Activated CD8-positive, alpha-beta T cell treated with anti-CD3 and anti-CD28 coated beads, Interleukin-2, amount 10 ng/mL, durations not matched to agents 7 days and 5 days (primary cell): ENCODE results near the gene B4GALT6. TPM values are rescaled to one million over a fixed set of nuclear protein-coding genes. Genes with fewer than 3 reads are reported as not detected.

Experiments used
- ATAC-seq: fragments of 150-1000 bp; cut with Tn5 transposase; one replicate; pipeline ENCODE4 v1.10.0; 2021; ENCODE audit warnings: moderate library complexity
- CTCF ChIA-PET: fragments of 350-600 bp; sonication (Branson Sonifier 250); formaldehyde crosslinking; loops from one replicate; lab custom pipeline; 2021; ENCODE audit warnings: antibody characterized with exemption; lab: Charles Lee
- POLR2A ChIA-PET: fragments of 350-600 bp; sonication (Branson Sonifier 250); formaldehyde crosslinking; loops from one replicate; lab custom pipeline; 2021; ENCODE audit warnings: antibody characterized with exemption; lab: Charles Lee
- DNase-seq: peaks from one replicate; pipeline ENCODE4 v3.0.0-alpha.2; 2020
- H3K27ac Mint-ChIP-seq: one replicate; pipeline ENCODE4 v1.8.0; 2021; ENCODE audit warnings: mild to moderate bottlenecking, mixed read lengths
- H3K27me3 Mint-ChIP-seq: one replicate; pipeline ENCODE4 v1.8.0; 2021; ENCODE audit warnings: low read depth, mixed read lengths
- H3K36me3 Mint-ChIP-seq: one replicate; pipeline ENCODE4 v1.8.0; 2021; ENCODE audit warnings: low read depth, mixed read lengths
- H3K4me1 Mint-ChIP-seq: one replicate; pipeline ENCODE4 v1.8.0; 2021; ENCODE audit warnings: low read depth, mixed read lengths
- H3K4me3 Mint-ChIP-seq: one replicate; pipeline ENCODE4 v1.8.0; 2021; ENCODE audit warnings: mild to moderate bottlenecking, mixed read lengths
- H3K9me3 Mint-ChIP-seq: one replicate; pipeline ENCODE4 v1.8.0; 2022; ENCODE audit warnings: mixed read lengths; ENCODE audit not compliant: insufficient read depth
- total RNA-seq, 2 experiments: library from RNA; stranded (reverse); gene quantifications; one replicate each; pipeline ENCODE4 v1.2.3, GENCODE V29; 2021

B4GALT6 gene
- total RNA-seq, 2 experiments from 2014 or later = 1.0 to 1.3 TPM

DNA sequence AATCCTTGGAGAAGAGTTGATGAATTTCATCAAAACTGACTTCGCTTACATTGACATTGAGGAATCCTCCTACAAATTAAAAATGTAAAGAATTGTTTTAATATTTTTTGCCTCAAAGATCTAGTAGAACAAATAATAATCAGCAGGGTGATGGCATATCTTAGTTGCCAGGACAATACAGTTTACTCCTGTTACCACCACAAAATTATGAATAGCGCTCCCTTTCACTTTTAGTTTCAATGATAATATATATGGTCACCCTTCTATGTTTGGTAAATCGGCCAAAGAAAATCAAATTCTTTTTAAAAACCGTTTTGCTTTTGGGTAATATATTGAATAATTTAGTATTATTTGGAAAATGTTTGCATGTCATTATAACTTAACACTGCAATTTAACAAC lies 39.0 kb downstream of the B4GALT6 start:
- peaks cover 20% of the 10 kb centered on the region for H3K27me3 Mint-ChIP-seq
- no peak overlapping the region for H3K4me3 Mint-ChIP-seq
- ChIA-PET POLR2A (no interaction called here), CTCF (no interaction called here)
- ATAC-seq (no peak), DNase-seq (no peak)
- peaks cover 11% of the 10 kb centered on the region for H3K4me1 Mint-ChIP-seq
- H3K36me3 Mint-ChIP-seq = no peaks in the 10 kb centered on the region
- H3K27ac Mint-ChIP-seq = no peak overlapping the region
- no peaks in the 10 kb centered on the region for H3K9me3 Mint-ChIP-seq

DNA sequence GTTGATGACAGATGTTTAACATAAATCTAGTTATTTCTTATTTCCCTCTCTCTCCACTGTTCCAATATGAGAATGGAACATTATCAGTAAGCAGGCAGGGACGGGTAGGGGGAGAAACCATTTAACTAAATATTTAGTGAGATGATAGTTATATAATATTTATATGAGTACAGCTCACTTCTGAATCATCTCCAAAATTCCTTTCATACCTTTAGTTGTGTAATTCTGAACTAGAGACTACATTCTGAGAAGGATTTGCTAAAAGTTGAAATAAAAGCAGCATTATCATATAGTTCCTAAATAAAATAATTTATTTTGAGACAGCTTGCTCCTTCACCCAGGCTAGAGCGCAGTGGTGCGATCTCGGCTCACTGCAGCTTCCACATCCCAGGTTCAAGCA lies 41.4 kb downstream of the B4GALT6 start:
- ATAC-seq (no peak), DNase-seq (no peak)
- H3K4me1 Mint-ChIP-seq = peaks cover 11% of the 10 kb centered on the region
- ChIA-PET CTCF (no interaction called here), POLR2A (no interaction called here)
- H3K27me3 Mint-ChIP-seq = peaks cover 17% of the 10 kb centered on the region
- no peak overlapping the region for H3K4me3 Mint-ChIP-seq
- no peaks in the 10 kb centered on the region for H3K36me3 Mint-ChIP-seq
- no peak overlapping the region for H3K27ac Mint-ChIP-seq
- H3K9me3 Mint-ChIP-seq = no peaks in the 10 kb centered on the region

- peaks cover 13% of the 10 kb centered on the region for H3K27me3 Mint-ChIP-seq
- H3K36me3 Mint-ChIP-seq = peaks cover 2% of the 10 kb centered on the region
- no peak for ATAC-seq
- peaks cover 20% of the 10 kb centered on the region for H3K4me1 Mint-ChIP-seq
- POLR2A ChIA-PET = no interaction called here
- no peak for DNase-seq
- H3K9me3 Mint-ChIP-seq = peaks cover 3% of the 10 kb centered on the region
- CTCF ChIA-PET = no interaction called here
- H3K27ac Mint-ChIP-seq = no peak overlapping the region
- H3K4me3 Mint-ChIP-seq = no peak overlapping the region
These were observed 46.9 kb downstream of the B4GALT6 start for GRCh38 chr18:31637445-31637844.

DNA sequence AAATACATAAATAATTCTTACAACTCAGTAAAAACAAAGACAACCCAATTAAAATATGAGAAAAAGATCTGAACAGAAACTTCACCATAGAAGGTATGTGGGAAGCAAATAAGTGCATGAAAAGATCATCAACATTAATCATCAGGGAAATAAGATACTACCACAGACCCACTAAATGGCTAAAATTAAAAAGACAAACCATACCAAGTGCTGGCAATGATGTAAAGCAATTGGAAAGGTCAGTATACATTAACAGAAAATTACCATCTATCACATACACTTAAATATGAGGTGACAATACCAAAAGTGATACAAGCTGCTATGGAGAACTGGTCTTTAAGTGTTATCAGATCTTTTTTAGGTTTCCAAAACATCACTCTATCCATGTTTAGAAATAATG lies 48.0 kb downstream of the B4GALT6 start:
- no peak overlapping the region for H3K27ac Mint-ChIP-seq
- H3K4me1 Mint-ChIP-seq = peaks cover 20% of the 10 kb centered on the region
- POLR2A ChIA-PET = no interaction called here
- H3K27me3 Mint-ChIP-seq = peaks cover 6% of the 10 kb centered on the region
- ATAC-seq (no peak), DNase-seq (no peak)
- H3K36me3 Mint-ChIP-seq = peaks cover 2% of the 10 kb centered on the region
- CTCF ChIA-PET = no interaction called here
- H3K4me3 Mint-ChIP-seq = no peak overlapping the region
- peaks cover 3% of the 10 kb centered on the region for H3K9me3 Mint-ChIP-seq

- CTCF ChIA-PET = interaction anchor here (1.0 to 1.8 kb wide), 2 partner anchors 12 to 88 kb away, joined by 3 to 7 read pairs; no protein-coding TSS in a partner anchor
- H3K27ac Mint-ChIP-seq = no peak overlapping the region
These were observed 50.1 kb downstream of the B4GALT6 start for GRCh38 chr18:31634331-31634713.

DNA sequence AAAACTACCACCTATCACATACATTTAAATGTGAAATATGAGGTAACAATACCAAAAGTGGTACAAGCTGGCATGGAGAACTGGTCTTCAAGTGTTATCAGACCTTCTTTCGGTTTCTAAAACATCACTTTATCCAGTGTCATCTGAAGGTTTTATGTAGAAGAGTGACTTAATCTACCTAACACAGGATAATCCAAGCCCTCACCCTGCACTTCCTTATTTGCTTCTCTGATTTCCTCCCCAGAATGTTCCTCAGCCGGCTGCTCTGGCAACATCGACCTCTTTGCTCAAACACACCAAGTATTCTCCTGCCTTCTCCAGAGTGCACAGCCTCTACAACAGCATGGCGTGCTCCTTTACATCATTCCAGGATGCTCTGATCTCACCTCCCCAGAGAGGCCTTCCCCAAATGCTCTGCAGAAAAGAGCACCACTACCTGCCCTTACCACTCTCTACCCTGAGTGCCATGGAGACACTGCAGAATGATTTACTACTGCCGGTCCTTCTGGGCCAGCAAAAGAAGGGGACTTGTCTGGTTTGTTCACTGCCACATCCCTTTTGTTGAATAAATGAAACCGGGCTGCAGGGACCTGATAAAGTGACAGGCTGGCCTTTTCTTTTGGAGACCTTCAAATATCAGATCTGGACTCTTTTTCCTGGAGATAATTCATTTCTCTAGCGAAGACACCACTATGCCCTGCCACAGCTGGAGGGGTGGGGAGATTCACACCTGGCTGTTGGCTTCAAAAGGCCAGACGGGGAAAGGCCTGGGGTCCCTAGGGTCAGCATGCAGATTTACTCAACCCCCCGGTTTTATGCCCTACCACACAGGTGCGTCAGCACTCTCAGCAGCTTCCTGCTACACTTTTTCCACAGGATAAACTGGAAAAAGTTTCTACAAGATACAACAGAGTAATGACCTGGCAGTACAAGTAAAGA lies 50.7 kb downstream of the B4GALT6 start:
- Mint-ChIP-seq H3K36me3 (peaks cover 2% of the 10 kb centered on the region), H3K9me3 (peaks cover 3% of the 10 kb centered on the region), H3K4me1 (peaks cover 20% of the 10 kb centered on the region), H3K27me3 (peaks cover 3% of the 10 kb centered on the region), H3K4me3 (no peak overlapping the region), H3K27ac (peak overlapping the region; percentile 21)
- no peak for DNase-seq
- ChIA-PET CTCF (interaction anchor here (1.8 kb wide), 1 partner anchor 89 kb away, joined by 7 read pairs; no protein-coding TSS in a partner anchor), POLR2A (no interaction called here)
- no peak for ATAC-seq

More at GRCh38 chr18:31634331-31634713, 50.1 kb downstream of the B4GALT6 start:
- H3K9me3 Mint-ChIP-seq = peaks cover 3% of the 10 kb centered on the region
- DNase-seq (peak; percentile 27), ATAC-seq (peak; percentile 76)
- POLR2A ChIA-PET = no interaction called here
- no peak overlapping the region for H3K4me3 Mint-ChIP-seq
- peaks cover 6% of the 10 kb centered on the region for H3K27me3 Mint-ChIP-seq
- peaks cover 20% of the 10 kb centered on the region for H3K4me1 Mint-ChIP-seq
- peaks cover 2% of the 10 kb centered on the region for H3K36me3 Mint-ChIP-seq

DNA sequence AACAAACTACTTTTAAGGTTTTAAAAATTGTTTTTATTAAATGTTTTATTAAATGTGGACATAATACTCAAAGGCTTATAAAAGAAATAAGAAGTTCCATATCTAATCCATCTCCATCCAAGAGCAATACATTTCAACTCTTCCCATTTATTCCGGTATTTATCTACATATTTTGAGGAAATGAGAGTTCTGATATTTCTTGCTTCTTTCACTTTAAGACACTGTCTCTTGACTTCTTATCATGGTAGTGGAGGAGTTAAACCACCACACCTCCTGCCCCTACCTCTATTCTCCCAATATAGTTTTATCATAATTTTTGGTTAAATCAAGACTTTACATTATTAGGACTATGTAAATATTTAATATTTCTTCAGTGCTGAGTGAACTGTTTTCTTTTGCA lies 52.0 kb downstream of the B4GALT6 start:
- no peak for ATAC-seq
- no peak for DNase-seq
- peaks cover 20% of the 10 kb centered on the region for H3K4me1 Mint-ChIP-seq
- peaks cover 3% of the 10 kb centered on the region for H3K27me3 Mint-ChIP-seq
- POLR2A ChIA-PET = no interaction called here
- H3K9me3 Mint-ChIP-seq = peaks cover 3% of the 10 kb centered on the region
- H3K4me3 Mint-ChIP-seq = no peak overlapping the region
- CTCF ChIA-PET = no interaction called here
- peaks cover 2% of the 10 kb centered on the region for H3K36me3 Mint-ChIP-seq
- no peak overlapping the region for H3K27ac Mint-ChIP-seq

DNA sequence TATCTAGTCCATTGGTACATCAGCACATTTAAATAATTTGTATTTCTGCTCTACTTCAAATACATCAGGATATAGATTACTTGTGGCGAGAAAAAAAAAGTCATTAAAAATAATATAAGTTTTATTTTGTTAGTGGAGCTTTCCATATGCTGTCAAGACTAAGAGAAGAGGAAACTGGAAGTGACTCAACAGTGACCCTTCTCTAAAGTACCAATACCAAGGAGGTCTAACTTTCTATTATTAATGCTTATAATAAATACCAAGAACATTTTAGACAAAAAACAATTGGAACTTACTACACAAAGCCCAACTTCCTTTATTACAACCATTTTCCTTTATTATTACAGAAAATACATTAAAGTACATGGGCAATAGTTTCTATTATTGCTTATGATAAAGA lies 52.9 kb downstream of the B4GALT6 start:
- ChIA-PET CTCF (no interaction called here), POLR2A (no interaction called here)
- H3K4me1 Mint-ChIP-seq = peaks cover 20% of the 10 kb centered on the region
- no peak for DNase-seq
- no peak for ATAC-seq
- H3K27ac Mint-ChIP-seq = no peak overlapping the region
- no peak overlapping the region for H3K4me3 Mint-ChIP-seq
- no peaks in the 10 kb centered on the region for H3K36me3 Mint-ChIP-seq
- H3K9me3 Mint-ChIP-seq = peaks cover 3% of the 10 kb centered on the region
- H3K27me3 Mint-ChIP-seq = peaks cover 3% of the 10 kb centered on the region

GRCh38 chr18:31630549-31630948 lies 53.8 kb downstream of the B4GALT6 start:
- Mint-ChIP-seq H3K9me3 (peaks cover 3% of the 10 kb centered on the region), H3K27ac (no peak overlapping the region), H3K36me3 (no peaks in the 10 kb centered on the region), H3K4me1 (peaks cover 20% of the 10 kb centered on the region), H3K27me3 (peaks cover 3% of the 10 kb centered on the region), H3K4me3 (no peak overlapping the region)
- CTCF ChIA-PET = no interaction called here
- ATAC-seq (no peak), DNase-seq (no peak)
- POLR2A ChIA-PET = no interaction called here

- Mint-ChIP-seq H3K27me3 (no peaks in the 10 kb centered on the region), H3K9me3 (no peaks in the 10 kb centered on the region), H3K27ac (no peak overlapping the region), H3K4me1 (no peaks in the 10 kb centered on the region), H3K4me3 (no peak overlapping the region), H3K36me3 (no peaks in the 10 kb centered on the region)
- POLR2A ChIA-PET = no interaction called here
- DNase-seq (no peak), ATAC-seq (no peak)
- CTCF ChIA-PET = no interaction called here
These were observed 58.0 kb downstream of the B4GALT6 start for GRCh38 chr18:31626409-31626808.

DNA sequence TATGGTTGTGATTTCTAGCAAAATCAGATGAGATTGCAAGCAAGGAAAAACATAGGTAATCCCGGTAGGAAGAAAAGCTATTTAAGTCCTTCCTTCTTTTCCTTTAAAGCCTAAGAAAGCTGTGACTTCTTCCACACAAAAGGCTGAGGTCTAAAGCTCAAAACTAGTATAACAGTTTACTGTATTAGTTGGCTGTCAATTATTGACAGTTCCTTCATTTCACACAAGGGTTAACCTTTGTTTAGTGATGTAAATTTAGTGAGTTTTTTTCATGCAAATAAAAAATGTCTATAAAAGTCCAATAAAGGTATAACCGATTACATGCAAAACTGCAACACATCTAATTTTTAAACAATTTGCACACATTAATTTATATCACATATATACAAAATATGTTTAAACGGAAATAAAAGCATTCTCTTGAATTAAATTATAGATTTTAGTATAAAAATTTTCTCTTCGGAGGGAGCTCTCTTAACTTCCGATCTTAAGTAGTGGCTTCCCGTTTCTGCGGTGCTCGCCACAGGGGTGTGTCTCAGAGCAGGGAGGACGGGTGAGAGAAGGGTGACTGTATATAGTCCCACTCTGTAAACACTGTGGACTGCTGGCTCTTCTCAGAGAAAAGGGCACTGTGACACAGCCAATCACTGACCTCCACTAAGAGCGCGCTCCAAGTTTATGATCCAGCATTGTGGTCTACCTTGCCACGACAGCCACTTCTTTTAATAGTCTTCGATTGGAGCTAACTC lies 59.3 kb downstream of the B4GALT6 start:
- no peaks in the 10 kb centered on the region for H3K27me3 Mint-ChIP-seq
- CTCF ChIA-PET = interaction anchor here (1.0 kb wide), 1 partner anchor 68 kb away, joined by 4 read pairs; no protein-coding TSS in a partner anchor
- H3K4me1 Mint-ChIP-seq = no peaks in the 10 kb centered on the region
- ATAC-seq (no peak), DNase-seq (no peak)
- no peak overlapping the region for H3K27ac Mint-ChIP-seq
- no peaks in the 10 kb centered on the region for H3K9me3 Mint-ChIP-seq
- no peaks in the 10 kb centered on the region for H3K36me3 Mint-ChIP-seq
- POLR2A ChIA-PET = no interaction called here
- H3K4me3 Mint-ChIP-seq = no peak overlapping the region

DNA sequence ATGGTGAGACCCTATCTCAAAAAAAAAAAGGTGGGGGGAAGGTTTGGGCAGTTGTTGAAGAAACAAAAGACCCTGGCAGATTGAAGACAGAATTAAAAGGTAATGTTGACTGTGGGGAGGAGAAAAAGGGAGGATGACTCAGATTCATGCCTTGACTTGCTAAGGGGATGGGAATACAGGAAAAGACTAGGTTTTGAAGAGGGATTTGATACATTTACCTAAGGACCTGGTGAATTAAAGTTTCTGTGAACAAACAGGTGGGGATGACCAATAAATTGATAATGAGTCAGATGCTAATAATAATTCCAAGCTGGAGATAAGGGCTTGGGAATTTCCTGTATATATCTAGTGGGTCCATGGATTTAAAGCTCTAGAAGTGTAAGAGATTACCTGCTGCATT lies 65.1 kb downstream of the B4GALT6 start:
- DNase-seq (no peak), ATAC-seq (no peak)
- POLR2A ChIA-PET = no interaction called here
- Mint-ChIP-seq H3K27me3 (no peaks in the 10 kb centered on the region), H3K4me1 (no peaks in the 10 kb centered on the region), H3K27ac (no peak overlapping the region), H3K36me3 (no peaks in the 10 kb centered on the region), H3K4me3 (no peak overlapping the region), H3K9me3 (no peaks in the 10 kb centered on the region)
- CTCF ChIA-PET = no interaction called here
